Measurements from ENCODE around the gene DOCK4. TPM values are rescaled to one million over a fixed set of nuclear protein-coding genes. Genes with fewer than 3 reads are reported as not detected.

The DOCK4 gene
- total and polyA plus RNA-seq, 3 donors from 2014 or later: 5.4 to 17.1 (median 12.4) TPM

GRCh38 chr7:111694376-111694775, 511.8 kb downstream of the DOCK4 start:
- DNase-seq: no peak
- H3K27me3 ChIP-seq: no peaks in the 10 kb centered on the region
- intact Hi-C loops (cut with DNase I; ENCODE audit: low total_unique reads): no loop called here
- no peaks in the 10 kb centered on the region for H3K36me3 ChIP-seq (ENCODE audit: low read depth, missing control alignments)
- H3K9me3 ChIP-seq: no peaks in the 10 kb centered on the region
- no peak for TF ChIP-seq POLR2A (IDR thresholded peaks at IDR 0.05)
- TF ChIP-seq, protein P1, sequence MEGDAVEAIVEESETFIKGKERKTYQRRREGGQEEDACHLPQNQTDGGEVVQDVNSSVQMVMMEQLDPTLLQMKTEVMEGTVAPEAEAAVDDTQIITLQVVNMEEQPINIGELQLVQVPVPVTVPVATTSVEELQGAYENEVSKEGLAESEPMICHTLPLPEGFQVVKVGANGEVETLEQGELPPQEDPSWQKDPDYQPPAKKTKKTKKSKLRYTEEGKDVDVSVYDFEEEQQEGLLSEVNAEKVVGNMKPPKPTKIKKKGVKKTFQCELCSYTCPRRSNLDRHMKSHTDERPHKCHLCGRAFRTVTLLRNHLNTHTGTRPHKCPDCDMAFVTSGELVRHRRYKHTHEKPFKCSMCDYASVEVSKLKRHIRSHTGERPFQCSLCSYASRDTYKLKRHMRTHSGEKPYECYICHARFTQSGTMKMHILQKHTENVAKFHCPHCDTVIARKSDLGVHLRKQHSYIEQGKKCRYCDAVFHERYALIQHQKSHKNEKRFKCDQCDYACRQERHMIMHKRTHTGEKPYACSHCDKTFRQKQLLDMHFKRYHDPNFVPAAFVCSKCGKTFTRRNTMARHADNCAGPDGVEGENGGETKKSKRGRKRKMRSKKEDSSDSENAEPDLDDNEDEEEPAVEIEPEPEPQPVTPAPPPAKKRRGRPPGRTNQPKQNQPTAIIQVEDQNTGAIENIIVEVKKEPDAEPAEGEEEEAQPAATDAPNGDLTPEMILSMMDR (IDR thresholded peaks at IDR 0.05): no peak
- no peaks in the 10 kb centered on the region for H3K4me1 ChIP-seq
- no peak overlapping the region for H3K4me3 ChIP-seq
- no peak overlapping the region for H3K27ac ChIP-seq
- 76 to 80% methylated on average over 2 of the region's 2 CpGs for WGBS, 2 donors

GRCh38 chr7:111690364-111691111, 515.7 kb downstream of the DOCK4 start:
- 75 to 76% methylated on average over 7 of the region's 7 CpGs for WGBS, 2 donors
- DNase-seq: no peak
- Histone ChIP-seq H3K9me3 (no peaks in the 10 kb centered on the region), H3K4me3 (no peak overlapping the region), H3K36me3 (ENCODE audit: low read depth, missing control alignments) (no peaks in the 10 kb centered on the region), H3K27me3 (no peaks in the 10 kb centered on the region), H3K27ac (no peak overlapping the region), H3K4me1 (no peaks in the 10 kb centered on the region)
- TF ChIP-seq, protein P1 (IDR thresholded peaks at IDR 0.05): no peak
- no peak for TF ChIP-seq POLR2A (IDR thresholded peaks at IDR 0.05)
- intact Hi-C loops (cut with DNase I; ENCODE audit: low total_unique reads): no loop called here

DNA sequence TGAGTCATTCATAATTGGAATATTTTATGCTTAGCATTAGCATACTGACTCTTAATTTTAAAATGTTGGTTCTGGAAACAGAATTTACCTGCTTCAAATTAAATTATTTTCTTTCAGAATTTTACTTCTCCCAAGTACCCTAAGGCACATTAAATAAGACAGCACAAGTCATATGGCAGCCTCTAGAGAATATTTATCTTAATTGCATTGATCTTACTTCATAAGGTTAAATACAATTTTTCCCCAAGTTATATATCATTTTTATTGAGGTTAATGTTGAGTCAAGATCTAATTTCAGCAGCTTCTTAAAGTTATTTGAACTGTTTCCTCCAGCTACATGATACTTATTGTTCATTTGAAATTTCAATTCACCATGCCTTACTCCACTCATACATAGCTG, 520.9 kb downstream of the DOCK4 start:
- DNase-seq: no peak
- Histone ChIP-seq H3K27me3 (no peaks in the 10 kb centered on the region), H3K36me3 (ENCODE audit: low read depth, missing control alignments) (no peaks in the 10 kb centered on the region), H3K4me1 (no peaks in the 10 kb centered on the region), H3K9me3 (no peaks in the 10 kb centered on the region), H3K4me3 (no peak overlapping the region), H3K27ac (no peak overlapping the region)
- TF ChIP-seq, protein P1 (IDR thresholded peaks at IDR 0.05): no peak
- TF ChIP-seq POLR2A (IDR thresholded peaks at IDR 0.05): no peak
- intact Hi-C loops (cut with DNase I; ENCODE audit: low total_unique reads): no loop called here

DNA sequence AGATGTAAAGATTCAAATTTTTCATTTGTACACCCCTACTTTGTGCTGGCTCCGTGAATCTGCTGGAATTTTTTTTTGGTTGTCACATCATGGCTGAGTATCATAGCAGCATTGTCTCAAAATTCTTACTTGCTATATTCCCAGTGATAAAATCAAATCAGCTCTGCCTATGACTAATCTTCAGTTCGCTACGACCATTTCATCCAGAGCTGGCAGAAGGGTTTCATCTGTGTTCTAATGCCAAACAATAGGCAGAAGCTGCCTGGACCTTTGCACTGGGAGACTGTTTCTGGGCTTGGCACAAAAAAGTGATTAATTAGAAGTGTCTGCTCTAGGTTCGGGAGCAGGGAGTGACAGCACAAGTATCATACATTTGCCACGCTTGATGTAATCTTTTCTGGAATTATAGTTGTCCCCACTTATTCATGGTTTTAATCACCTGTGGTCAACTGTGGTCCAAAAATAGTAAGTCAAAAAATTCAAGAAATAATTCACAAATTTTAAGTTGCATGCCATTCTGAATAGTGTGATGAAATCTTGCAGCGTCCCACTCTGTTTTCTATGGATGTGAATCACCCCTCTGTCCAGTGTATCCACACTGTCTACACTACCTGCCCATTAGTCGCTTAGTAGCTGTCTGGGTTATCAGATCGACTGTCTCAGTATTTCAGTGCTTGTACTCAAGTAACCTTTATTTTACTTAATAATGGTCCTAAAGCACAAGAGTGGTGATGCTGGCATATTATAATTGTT, 523.4 kb downstream of the DOCK4 start:
- no peak overlapping the region for H3K4me3 ChIP-seq

More for the DNA sequence above, 523.4 kb downstream of the DOCK4 start:
- H3K27ac ChIP-seq: no peak overlapping the region
- no peak for TF ChIP-seq POLR2A (IDR thresholded peaks at IDR 0.05)
- TF ChIP-seq, protein P1 (IDR thresholded peaks at IDR 0.05): no peak
- H3K36me3 ChIP-seq (ENCODE audit: low read depth, missing control alignments): no peaks in the 10 kb centered on the region
- DNase-seq: no peak
- no peaks in the 10 kb centered on the region for H3K4me1 ChIP-seq
- H3K9me3 ChIP-seq: no peaks in the 10 kb centered on the region
- WGBS, 2 donors: 84 to 88% methylated on average over 8 of the region's 8 CpGs
- intact Hi-C loops (cut with DNase I; ENCODE audit: low total_unique reads): no loop called here
- H3K27me3 ChIP-seq: no peaks in the 10 kb centered on the region

Data from testis (tissue), 3 donors.